ENCODE results near the gene PRKCH.

GRCh38 chr14:61512026-61512834 is 190.9 kb downstream of the PRKCH start:
- TF ChIP-seq CTCF (conservative IDR thresholded peaks at IDR 0.05; ENCODE audit: low read length) (no peak), EZH2phosphoT487 (IDR thresholded peaks at IDR 0.05; ENCODE audit: borderline replicate concordance) (no peak)

Measured in Loucy (cell line).